ENCODE results near the gene C9orf50. TPM values are rescaled to one million over a fixed set of nuclear protein-coding genes. Genes with fewer than 3 reads are reported as not detected.

The C9orf50 gene
- polyA plus RNA-seq, 1 donor from 2014 or later, result not detected

DNA sequence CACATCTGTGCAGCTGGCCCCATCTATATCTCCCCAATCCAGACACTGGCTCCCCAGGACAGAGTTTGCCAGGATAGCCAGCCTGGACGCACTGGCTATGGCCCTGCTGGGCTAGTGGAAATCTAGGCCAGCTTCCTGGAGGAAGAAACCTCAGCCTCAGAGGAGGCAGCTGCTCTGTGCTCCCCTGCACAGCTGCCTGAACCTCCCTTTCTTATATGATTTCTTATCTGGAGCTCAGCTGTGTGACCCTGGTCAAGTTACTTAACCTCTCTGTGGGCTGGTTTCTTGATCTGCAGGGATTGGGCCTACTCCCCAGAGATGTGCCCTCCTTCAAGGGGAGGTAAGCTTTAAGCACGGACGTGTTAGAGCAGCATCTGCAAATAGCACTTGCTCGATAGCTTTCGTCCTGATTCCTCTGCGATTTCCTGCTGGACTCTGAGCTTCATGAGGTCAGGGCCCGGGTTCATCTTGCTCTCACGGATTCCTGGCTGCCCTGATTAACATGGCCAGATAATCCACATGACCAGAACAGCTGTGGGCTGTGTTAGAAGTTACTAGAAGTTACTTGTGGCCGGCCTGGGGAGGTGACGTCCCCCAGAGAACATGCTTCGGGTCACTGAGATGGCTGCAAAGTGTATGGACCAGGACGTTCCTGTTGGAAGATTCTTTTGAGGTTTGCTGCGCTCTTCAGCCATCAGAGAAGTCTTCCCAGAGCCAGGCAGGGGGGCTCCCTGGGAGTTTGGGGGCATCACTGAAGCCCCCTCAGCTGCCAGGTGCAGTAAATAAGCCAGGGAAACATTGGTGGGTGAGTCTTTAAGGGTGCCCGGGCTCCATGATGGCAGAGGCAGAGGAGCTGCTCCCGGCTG is 14.5 kb downstream of the C9orf50 start:
- no peaks in the 10 kb centered on the region for H3F3A ChIP-seq (ENCODE audit: insufficient read depth, low read length, poor library complexity, severe bottlenecking)
- TF ChIP-seq, protein P1, sequence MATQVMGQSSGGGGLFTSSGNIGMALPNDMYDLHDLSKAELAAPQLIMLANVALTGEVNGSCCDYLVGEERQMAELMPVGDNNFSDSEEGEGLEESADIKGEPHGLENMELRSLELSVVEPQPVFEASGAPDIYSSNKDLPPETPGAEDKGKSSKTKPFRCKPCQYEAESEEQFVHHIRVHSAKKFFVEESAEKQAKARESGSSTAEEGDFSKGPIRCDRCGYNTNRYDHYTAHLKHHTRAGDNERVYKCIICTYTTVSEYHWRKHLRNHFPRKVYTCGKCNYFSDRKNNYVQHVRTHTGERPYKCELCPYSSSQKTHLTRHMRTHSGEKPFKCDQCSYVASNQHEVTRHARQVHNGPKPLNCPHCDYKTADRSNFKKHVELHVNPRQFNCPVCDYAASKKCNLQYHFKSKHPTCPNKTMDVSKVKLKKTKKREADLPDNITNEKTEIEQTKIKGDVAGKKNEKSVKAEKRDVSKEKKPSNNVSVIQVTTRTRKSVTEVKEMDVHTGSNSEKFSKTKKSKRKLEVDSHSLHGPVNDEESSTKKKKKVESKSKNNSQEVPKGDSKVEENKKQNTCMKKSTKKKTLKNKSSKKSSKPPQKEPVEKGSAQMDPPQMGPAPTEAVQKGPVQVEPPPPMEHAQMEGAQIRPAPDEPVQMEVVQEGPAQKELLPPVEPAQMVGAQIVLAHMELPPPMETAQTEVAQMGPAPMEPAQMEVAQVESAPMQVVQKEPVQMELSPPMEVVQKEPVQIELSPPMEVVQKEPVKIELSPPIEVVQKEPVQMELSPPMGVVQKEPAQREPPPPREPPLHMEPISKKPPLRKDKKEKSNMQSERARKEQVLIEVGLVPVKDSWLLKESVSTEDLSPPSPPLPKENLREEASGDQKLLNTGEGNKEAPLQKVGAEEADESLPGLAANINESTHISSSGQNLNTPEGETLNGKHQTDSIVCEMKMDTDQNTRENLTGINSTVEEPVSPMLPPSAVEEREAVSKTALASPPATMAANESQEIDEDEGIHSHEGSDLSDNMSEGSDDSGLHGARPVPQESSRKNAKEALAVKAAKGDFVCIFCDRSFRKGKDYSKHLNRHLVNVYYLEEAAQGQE (IDR thresholded peaks at IDR 0.05; ENCODE audit: borderline replicate concordance), result no peak
- no peak for TF ChIP-seq POLR2AphosphoS5 (IDR thresholded peaks at IDR 0.05)
- TF ChIP-seq EZH2 (IDR thresholded peaks at IDR 0.05; ENCODE audit: borderline replicate concordance, insufficient read depth, low read length, poor library complexity, severe bottlenecking), result no peak
- TF ChIP-seq EP300 (conservative IDR thresholded peaks at IDR 0.05; ENCODE audit: poor library complexity, severe bottlenecking), result no peak
- no peak for TF ChIP-seq RAD21 (conservative IDR thresholded peaks at IDR 0.05)
- TF ChIP-seq SMC3 (conservative IDR thresholded peaks at IDR 0.05; ENCODE audit: poor library complexity), result no peak
- TF ChIP-seq MXI1 (conservative IDR thresholded peaks at IDR 0.05; ENCODE audit: poor library complexity, severe bottlenecking), result no peak
- no peak for TF ChIP-seq TAF1 (IDR thresholded peaks at IDR 0.05; ENCODE audit: low read depth)
- TF ChIP-seq, protein P2, sequence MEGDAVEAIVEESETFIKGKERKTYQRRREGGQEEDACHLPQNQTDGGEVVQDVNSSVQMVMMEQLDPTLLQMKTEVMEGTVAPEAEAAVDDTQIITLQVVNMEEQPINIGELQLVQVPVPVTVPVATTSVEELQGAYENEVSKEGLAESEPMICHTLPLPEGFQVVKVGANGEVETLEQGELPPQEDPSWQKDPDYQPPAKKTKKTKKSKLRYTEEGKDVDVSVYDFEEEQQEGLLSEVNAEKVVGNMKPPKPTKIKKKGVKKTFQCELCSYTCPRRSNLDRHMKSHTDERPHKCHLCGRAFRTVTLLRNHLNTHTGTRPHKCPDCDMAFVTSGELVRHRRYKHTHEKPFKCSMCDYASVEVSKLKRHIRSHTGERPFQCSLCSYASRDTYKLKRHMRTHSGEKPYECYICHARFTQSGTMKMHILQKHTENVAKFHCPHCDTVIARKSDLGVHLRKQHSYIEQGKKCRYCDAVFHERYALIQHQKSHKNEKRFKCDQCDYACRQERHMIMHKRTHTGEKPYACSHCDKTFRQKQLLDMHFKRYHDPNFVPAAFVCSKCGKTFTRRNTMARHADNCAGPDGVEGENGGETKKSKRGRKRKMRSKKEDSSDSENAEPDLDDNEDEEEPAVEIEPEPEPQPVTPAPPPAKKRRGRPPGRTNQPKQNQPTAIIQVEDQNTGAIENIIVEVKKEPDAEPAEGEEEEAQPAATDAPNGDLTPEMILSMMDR (IDR thresholded peaks at IDR 0.05; ENCODE audit: poor library complexity, severe bottlenecking), result no peak
- H3K27me3 ChIP-seq (ENCODE audit: insufficient read depth, low read depth, low read length), result no peaks in the 10 kb centered on the region
- H4K20me1 ChIP-seq (ENCODE audit: insufficient read depth), result no peaks in the 10 kb centered on the region
- no peak overlapping the region for H3K4me2 ChIP-seq (ENCODE audit: low read length)
- H3K9ac ChIP-seq (ENCODE audit: low read length), result no peak overlapping the region
- H3K79me2 ChIP-seq (replicated peaks; ENCODE audit: insufficient read depth, low read length), result no peaks in the 10 kb centered on the region
- no peaks in the 10 kb centered on the region for H3K9me3 ChIP-seq (ENCODE audit: low read length)
- no peak overlapping the region for H3K4me3 ChIP-seq (ENCODE audit: low read length)
- no peak overlapping the region for H2AFZ ChIP-seq (ENCODE audit: low read depth, low read length)
- H3K27ac ChIP-seq (ENCODE audit: low read length), result no peak overlapping the region
- no peaks in the 10 kb centered on the region for H3K9me2 ChIP-seq (ENCODE audit: insufficient read depth, low read length)
- H3K36me3 ChIP-seq (ENCODE audit: insufficient read depth, low read length), result no peaks in the 10 kb centered on the region

- H3K4me3 ChIP-seq (ENCODE audit: low read length), result no peak overlapping the region
- no peaks in the 10 kb centered on the region for H3K36me3 ChIP-seq (ENCODE audit: insufficient read depth, low read length)
- no peaks in the 10 kb centered on the region for H4K20me1 ChIP-seq (ENCODE audit: insufficient read depth)
- H3K79me2 ChIP-seq (replicated peaks; ENCODE audit: insufficient read depth, low read length), result no peaks in the 10 kb centered on the region
- no peak overlapping the region for H3K27ac ChIP-seq (ENCODE audit: low read length)
- no peaks in the 10 kb centered on the region for H3K9me3 ChIP-seq (ENCODE audit: low read length)
- H3K9me2 ChIP-seq (ENCODE audit: insufficient read depth, low read length), result no peaks in the 10 kb centered on the region
- H3K9ac ChIP-seq (ENCODE audit: low read length), result no peak overlapping the region
- TF ChIP-seq, protein P1 (IDR thresholded peaks at IDR 0.05; ENCODE audit: borderline replicate concordance), result no peak
- TF ChIP-seq TAF1 (IDR thresholded peaks at IDR 0.05; ENCODE audit: low read depth) (no peak), EZH2 (IDR thresholded peaks at IDR 0.05; ENCODE audit: borderline replicate concordance, insufficient read depth, low read length, poor library complexity, severe bottlenecking) (no peak), EP300 (conservative IDR thresholded peaks at IDR 0.05; ENCODE audit: poor library complexity, severe bottlenecking) (no peak), MXI1 (conservative IDR thresholded peaks at IDR 0.05; ENCODE audit: poor library complexity, severe bottlenecking) (no peak), SMC3 (conservative IDR thresholded peaks at IDR 0.05; ENCODE audit: poor library complexity) (no peak), RAD21 (conservative IDR thresholded peaks at IDR 0.05) (no peak), POLR2AphosphoS5 (IDR thresholded peaks at IDR 0.05) (no peak)
- TF ChIP-seq, protein P2 (IDR thresholded peaks at IDR 0.05; ENCODE audit: poor library complexity, severe bottlenecking), result no peak
- H2AFZ ChIP-seq (ENCODE audit: low read depth, low read length), result no peak overlapping the region
- no peaks in the 10 kb centered on the region for H3K27me3 ChIP-seq (ENCODE audit: insufficient read depth, low read depth, low read length)
- H3F3A ChIP-seq (ENCODE audit: insufficient read depth, low read length, poor library complexity, severe bottlenecking), result no peaks in the 10 kb centered on the region
- no peak overlapping the region for H3K4me2 ChIP-seq (ENCODE audit: low read length)
Measured at GRCh38 chr9:129604766-129605163, 16.1 kb downstream of the C9orf50 start.

All from neural cell (in vitro differentiated cells).